ENCODE measurements around the gene PKM. TPM values are rescaled to one million over a fixed set of nuclear protein-coding genes. Genes with fewer than 3 reads are reported as not detected.

Gene PKM
- total RNA-seq, 2 experiments from 2014 or later = 202 to 203 TPM

DNA sequence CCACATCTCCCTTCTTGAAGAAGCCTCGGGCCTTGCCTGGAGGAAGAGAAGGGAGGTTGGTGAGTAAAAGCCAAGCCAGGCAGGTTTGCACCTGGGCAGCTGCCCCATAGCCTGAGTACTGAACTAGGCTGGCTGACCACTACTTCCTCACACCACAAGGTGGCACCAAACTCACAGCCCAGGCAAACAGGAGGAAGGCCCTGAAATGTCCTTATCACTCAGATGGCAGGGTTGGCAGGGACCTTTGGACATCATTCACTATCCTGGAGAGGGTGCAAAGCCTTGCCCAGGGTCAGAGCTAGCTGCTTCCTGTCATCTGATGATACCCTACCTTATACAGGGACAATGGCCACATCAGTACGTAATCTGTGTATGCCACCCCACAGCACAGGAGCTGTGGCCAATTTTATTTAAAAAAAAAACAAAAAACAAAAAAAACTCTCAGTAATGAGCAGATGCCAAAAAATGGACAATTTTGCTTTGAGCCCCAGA lies 31.2 kb downstream of the PKM start:
- H3K36me3 ChIP-seq (ENCODE audit: insufficient read depth, low read length) = peaks cover 67% of the 10 kb centered on the region
- no peak overlapping the region for H3K27ac Mint-ChIP-seq
- H3K4me1 ChIP-seq (ENCODE audit: insufficient read depth, low read length) = peaks cover 15% of the 10 kb centered on the region
- H3K4me1 Mint-ChIP-seq (ENCODE audit: low read depth) = peaks cover 9% of the 10 kb centered on the region
- H3K27ac ChIP-seq (ENCODE audit: low read depth in 1 of 2, low read length in 2 of 2) = no peak overlapping the region
- intact Hi-C loops (cut with DNase I, micrococcal nuclease) = loop anchor here (1.0 to 10.0 kb wide), 4 partner anchors 31 to 335 kb away; partner anchors contain the start of gene PARP6 (in 1 of the 2)
- H3K9me3 ChIP-seq (ENCODE audit: control insufficient read depth in 1 of 2, insufficient read depth in 1 of 2, low read length in 2 of 2) = no peaks in the 10 kb centered on the region
- TF ChIP-seq, protein P1, sequence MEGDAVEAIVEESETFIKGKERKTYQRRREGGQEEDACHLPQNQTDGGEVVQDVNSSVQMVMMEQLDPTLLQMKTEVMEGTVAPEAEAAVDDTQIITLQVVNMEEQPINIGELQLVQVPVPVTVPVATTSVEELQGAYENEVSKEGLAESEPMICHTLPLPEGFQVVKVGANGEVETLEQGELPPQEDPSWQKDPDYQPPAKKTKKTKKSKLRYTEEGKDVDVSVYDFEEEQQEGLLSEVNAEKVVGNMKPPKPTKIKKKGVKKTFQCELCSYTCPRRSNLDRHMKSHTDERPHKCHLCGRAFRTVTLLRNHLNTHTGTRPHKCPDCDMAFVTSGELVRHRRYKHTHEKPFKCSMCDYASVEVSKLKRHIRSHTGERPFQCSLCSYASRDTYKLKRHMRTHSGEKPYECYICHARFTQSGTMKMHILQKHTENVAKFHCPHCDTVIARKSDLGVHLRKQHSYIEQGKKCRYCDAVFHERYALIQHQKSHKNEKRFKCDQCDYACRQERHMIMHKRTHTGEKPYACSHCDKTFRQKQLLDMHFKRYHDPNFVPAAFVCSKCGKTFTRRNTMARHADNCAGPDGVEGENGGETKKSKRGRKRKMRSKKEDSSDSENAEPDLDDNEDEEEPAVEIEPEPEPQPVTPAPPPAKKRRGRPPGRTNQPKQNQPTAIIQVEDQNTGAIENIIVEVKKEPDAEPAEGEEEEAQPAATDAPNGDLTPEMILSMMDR (IDR thresholded peaks at IDR 0.05) = peak; percentile 91
- ChIA-PET CTCF (interaction anchor here (0.7 to 2.6 kb wide), 13 partner anchors 9 to 87 kb away, joined by 3 to 14 read pairs (median 4); partner anchors contain the start of genes MYO9A, PARP6, PKM and SENP8), POLR2A (interaction anchor here (1.0 to 5.9 kb wide), 4 partner anchors 27 to 86 kb away, joined by 3 to 29 read pairs (median 8); partner anchors contain the start of gene PKM)
- peaks cover 11 to 13% of the 10 kb centered on the region in 2 experiments for H3K27me3 ChIP-seq (ENCODE audit: control insufficient read depth in 1 of 2, insufficient read depth in 2 of 2, low read length in 2 of 2)
- peak overlapping the region; percentile 4 for H3K4me3 Mint-ChIP-seq
- peaks cover 17% of the 10 kb centered on the region for H3K27me3 Mint-ChIP-seq
- H3K36me3 Mint-ChIP-seq (ENCODE audit: low read depth) = peaks cover 67% of the 10 kb centered on the region
- no peak overlapping the region for H3K4me3 ChIP-seq (ENCODE audit: low read length)
- DNase-seq (peak; percentile 61 to 86 (median 70)), ATAC-seq (ENCODE audit: poor library complexity) (peak; percentile 87)
- no peaks in the 10 kb centered on the region for H3K9me3 Mint-ChIP-seq

DNA sequence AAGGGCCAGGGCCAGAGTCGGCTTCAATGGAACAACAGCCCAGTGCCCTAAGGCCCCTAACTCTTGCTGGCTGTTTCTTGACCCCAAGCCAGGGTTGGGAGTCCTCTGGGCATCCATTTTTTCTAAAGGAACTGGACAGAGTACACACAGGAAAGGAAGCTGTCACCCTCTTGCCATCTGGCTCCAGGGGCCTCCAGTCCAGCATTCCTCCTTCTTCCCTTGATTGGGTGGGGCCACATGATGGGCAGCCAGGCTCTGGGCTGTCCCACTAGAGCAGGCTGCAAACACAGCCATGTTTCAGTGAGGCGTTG lies 31.8 kb downstream of the PKM start:
- peaks cover 9% of the 10 kb centered on the region for H3K4me1 Mint-ChIP-seq (ENCODE audit: low read depth)
- ATAC-seq (ENCODE audit: poor library complexity) (no peak), DNase-seq (no peak)
- H3K4me3 ChIP-seq (ENCODE audit: low read length) = no peak overlapping the region
- H3K27ac ChIP-seq (ENCODE audit: low read depth in 1 of 2, low read length in 2 of 2) = no peak overlapping the region
- CTCF ChIA-PET = interaction anchor here (0.9 to 2.6 kb wide), 12 partner anchors 13 to 88 kb away, joined by 3 to 14 read pairs (median 4); partner anchors contain the start of genes MYO9A, PARP6, PKM and SENP8
- TF ChIP-seq, protein P1 (IDR thresholded peaks at IDR 0.05) = no peak
- intact Hi-C loops (cut with DNase I, micrococcal nuclease) = loop anchor here (1.0 to 10.0 kb wide), 4 partner anchors 31 to 336 kb away; partner anchors contain the start of gene PARP6 (in 1 of the 2)
- H3K27me3 ChIP-seq (ENCODE audit: control insufficient read depth in 1 of 2, insufficient read depth in 2 of 2, low read length in 2 of 2) = peaks cover 11 to 13% of the 10 kb centered on the region in 2 experiments
- peaks cover 61% of the 10 kb centered on the region for H3K36me3 Mint-ChIP-seq (ENCODE audit: low read depth)
- H3K9me3 Mint-ChIP-seq = no peaks in the 10 kb centered on the region
- H3K27ac Mint-ChIP-seq = no peak overlapping the region
- POLR2A ChIA-PET = interaction anchor here (5.9 kb wide), 1 partner anchor 28 kb away, joined by 29 read pairs; no protein-coding TSS in a partner anchor
- H3K4me3 Mint-ChIP-seq = no peak overlapping the region
- H3K4me1 ChIP-seq (ENCODE audit: insufficient read depth, low read length) = peaks cover 15% of the 10 kb centered on the region
- peaks cover 21% of the 10 kb centered on the region for H3K27me3 Mint-ChIP-seq
- peaks cover 61% of the 10 kb centered on the region for H3K36me3 ChIP-seq (ENCODE audit: insufficient read depth, low read length)
- no peaks in the 10 kb centered on the region for H3K9me3 ChIP-seq (ENCODE audit: control insufficient read depth in 1 of 2, insufficient read depth in 1 of 2, low read length in 2 of 2)

DNA sequence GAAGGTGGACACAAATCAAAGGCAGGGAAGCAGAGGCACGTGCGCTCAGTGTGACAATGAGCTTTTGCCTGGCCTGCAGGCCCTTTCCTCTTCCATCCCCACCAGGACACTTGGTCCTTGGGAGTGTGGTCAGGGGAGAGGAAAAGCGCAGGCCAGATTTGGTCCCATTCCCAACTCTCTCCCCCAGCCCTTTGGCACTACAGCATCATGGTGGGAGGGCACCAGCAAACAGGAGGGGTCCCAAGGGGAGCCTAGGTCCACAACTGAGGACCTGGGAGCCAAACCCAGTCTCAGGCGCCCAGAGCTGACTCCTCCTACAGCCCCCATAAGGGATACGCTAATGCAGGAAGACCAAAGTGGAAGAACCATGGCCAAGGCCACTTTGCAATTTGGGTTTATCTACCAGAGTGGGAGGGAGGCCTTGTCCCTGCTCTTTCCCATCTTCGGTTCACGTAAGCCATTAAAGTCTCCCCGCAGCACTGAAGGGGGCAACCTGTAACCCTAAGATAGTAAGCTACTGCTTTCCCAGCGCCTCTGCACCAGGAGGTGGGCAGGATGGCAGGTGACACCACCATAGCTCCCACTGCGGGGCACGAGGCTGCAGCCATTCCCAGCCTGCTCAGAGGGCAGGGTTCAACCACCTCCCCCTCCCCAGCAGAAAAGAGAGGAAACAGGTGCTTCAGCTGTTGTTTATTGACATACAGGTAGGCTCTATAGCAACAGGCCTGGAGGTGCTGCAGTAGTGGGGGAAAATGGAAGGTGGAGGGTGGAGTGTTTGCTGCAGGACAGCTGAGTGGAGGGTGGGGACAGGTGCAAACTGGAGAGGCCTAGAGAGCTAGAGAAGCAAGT lies 32.4 kb downstream of the PKM start:
- TF ChIP-seq, protein P1 (IDR thresholded peaks at IDR 0.05) = no peak
- Histone ChIP-seq H3K36me3 (ENCODE audit: insufficient read depth, low read length) (peaks cover 55% of the 10 kb centered on the region), H3K27me3 (ENCODE audit: control insufficient read depth in 1 of 2, insufficient read depth in 2 of 2, low read length in 2 of 2) (peaks cover 13 to 14% of the 10 kb centered on the region in 2 experiments), H3K27ac (ENCODE audit: low read depth in 1 of 2, low read length in 2 of 2) (no peak overlapping the region), H3K4me3 (ENCODE audit: low read length) (no peak overlapping the region), H3K9me3 (ENCODE audit: control insufficient read depth in 1 of 2, insufficient read depth in 1 of 2, low read length in 2 of 2) (no peaks in the 10 kb centered on the region), H3K4me1 (ENCODE audit: insufficient read depth, low read length) (peaks cover 15% of the 10 kb centered on the region)
- intact Hi-C loops (cut with DNase I, micrococcal nuclease) = loop anchor here (1.0 to 10.0 kb wide), 4 partner anchors 32 to 336 kb away; partner anchors contain the start of gene PARP6 (in 1 of the 2)
- Mint-ChIP-seq H3K36me3 (ENCODE audit: low read depth) (peaks cover 55% of the 10 kb centered on the region), H3K27ac (no peak overlapping the region), H3K9me3 (no peaks in the 10 kb centered on the region), H3K4me3 (no peak overlapping the region), H3K27me3 (peaks cover 27% of the 10 kb centered on the region), H3K4me1 (ENCODE audit: low read depth) (peaks cover 9% of the 10 kb centered on the region)
- ATAC-seq (ENCODE audit: poor library complexity) = no peak
- POLR2A ChIA-PET = interaction anchor here (5.9 kb wide), 1 partner anchor 29 kb away, joined by 29 read pairs; no protein-coding TSS in a partner anchor
- CTCF ChIA-PET = interaction anchor here (1.6 to 2.6 kb wide), 3 partner anchors 33 to 84 kb away, joined by 4 to 13 read pairs (median 6); partner anchors contain the start of gene PKM
- no peak for DNase-seq

Data from CD4-positive, alpha-beta T cell (primary cell).